ENCODE results near the gene GCSAM.

Gene GCSAM, protein sequence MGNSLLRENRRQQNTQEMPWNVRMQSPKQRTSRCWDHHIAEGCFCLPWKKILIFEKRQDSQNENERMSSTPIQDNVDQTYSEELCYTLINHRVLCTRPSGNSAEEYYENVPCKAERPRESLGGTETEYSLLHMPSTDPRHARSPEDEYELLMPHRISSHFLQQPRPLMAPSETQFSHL

GRCh38 chr3:112132975-112133448, at the start of gene GCSAM:
TSS of gene GCSAM (minus strand) at chr3:112133248. CDS start at chr3:112133120, 128 bp downstream.
- peak; percentile 74 for DNase-seq

DNA sequence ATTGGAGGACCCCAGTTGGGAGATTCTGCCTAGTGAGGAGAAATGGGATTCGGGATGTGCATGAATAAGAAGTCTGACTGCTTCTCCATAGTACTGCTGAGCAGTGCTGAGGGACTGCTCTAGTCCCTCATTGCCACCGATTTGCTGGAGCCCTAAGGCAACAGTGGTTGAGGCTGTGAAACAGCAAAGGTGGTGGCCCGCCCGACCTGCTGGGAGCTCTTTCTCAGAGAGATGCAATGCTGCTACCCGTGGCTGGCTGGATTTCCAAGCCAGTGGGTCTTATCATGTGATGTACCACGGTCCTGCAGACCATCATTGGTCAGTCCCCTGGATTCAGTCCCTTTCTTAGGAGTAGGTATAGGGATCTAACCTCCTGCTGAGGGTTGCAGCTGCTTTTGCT, 42.6 kb upstream of the GCSAM start:
- no peak for DNase-seq

DNA sequence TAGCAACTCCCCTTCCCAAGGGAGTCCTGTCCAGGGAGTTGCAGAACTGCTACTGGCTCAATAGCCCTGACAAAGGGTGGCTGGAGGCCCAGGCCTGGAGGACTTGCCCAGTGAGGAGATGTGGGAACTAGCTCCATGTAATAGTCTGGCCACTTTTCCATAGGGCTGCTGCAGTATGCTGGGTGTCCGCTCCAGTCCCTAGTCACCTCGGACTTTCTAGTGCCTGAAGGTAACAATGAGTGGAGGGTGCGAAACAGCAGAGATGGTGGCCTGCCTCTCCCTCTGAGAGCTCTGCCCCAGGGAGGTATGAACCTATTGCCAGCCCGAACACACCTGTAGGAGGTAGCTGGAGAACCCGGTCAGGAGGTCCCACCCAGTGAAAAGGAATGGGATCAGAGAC, 42.0 kb upstream of the GCSAM start:
- no peak for DNase-seq

DNA sequence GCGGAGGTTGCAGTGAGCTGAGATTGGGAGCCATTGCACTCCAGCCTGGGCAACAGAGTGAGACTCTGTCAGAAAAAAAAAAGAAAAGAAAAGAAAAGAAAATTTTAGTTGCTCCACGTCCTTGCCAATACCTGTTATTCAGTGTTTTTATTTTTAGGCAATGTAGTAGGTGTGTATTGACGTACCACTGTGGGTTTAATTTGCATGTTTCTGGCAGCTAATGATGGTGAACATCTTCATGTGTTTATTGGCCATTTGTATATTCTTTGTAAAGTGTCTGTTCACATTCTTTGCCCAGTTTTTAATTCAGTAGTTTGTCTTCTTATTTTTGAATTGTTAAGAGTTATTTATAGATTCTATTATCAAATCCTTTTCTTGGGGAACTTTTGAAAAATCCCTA, 38.1 kb upstream of the GCSAM start:
- DNase-seq, result no peak

GRCh38 chr3:112170046-112170445, 37.0 kb upstream of the GCSAM start:
- DNase-seq, result no peak

- no peak for DNase-seq
These were observed 34.7 kb upstream of the GCSAM start for GRCh38 chr3:112167758-112168157.

DNA sequence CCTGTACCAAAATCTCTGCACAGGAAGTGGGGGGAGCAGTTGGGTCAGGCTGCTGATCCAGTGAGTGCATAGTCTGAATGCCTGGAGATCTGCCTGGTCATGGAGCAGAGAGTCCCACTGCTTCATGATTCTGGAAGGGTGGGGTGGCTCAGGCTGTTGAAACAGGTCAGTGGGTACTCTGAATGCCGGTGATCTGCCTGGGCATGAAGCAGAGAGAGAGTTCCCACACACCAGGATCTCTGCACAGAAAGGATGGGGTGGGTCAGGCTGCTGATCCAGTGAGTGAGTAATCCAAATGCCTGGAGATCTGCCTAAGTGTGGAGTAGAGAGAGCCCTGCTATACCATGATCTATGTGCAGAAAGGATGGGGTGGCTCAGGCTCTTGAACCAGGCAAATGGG, 16.1 kb upstream of the GCSAM start:
- no peak for DNase-seq

DNA sequence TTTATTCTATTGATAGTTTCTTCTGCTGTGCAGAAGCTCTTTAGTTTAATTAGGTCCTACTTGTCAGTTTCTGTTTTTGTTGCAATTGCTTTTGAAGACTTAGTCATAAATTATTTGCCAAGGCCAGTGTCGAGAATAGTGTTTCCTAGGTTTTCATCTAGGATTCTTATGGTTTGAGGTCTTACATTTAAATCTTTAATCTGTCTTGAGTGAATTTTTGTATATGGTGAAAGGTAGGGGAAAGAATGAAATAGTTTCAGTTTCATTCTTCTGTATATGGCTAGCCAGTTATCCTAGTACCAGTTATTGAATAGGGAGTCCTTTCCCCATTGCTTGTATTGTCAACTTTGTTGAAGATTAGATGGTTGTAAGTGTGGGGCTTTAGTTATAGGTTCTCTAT, 10.6 kb upstream of the GCSAM start:
- DNase-seq, result no peak

DNA sequence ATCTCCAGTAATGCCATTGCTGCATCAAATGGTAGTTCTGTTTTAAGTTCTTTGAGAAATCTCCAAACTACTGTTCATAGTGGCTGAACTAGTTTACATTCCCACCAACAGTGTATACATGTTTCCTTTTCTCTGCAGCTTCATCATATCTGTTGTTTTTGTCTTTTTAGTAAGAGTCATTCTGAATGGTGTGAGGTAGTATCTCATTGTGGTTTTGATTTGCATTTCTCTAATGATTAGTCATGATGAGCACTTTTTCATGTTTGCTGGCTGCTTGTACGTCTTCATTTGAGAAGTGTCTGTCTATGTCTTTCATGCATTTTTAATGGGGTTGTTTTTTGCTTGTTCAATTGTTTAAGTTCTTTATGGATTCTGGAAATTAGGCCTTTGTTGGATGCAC, 10.2 kb upstream of the GCSAM start:
- no peak for DNase-seq

- no peak for DNase-seq
These were observed 8.2 kb upstream of the GCSAM start for GRCh38 chr3:112141293-112141692.

GRCh38 chr3:112140584-112140983, 7.5 kb upstream of the GCSAM start:
- no peak for DNase-seq

DNA sequence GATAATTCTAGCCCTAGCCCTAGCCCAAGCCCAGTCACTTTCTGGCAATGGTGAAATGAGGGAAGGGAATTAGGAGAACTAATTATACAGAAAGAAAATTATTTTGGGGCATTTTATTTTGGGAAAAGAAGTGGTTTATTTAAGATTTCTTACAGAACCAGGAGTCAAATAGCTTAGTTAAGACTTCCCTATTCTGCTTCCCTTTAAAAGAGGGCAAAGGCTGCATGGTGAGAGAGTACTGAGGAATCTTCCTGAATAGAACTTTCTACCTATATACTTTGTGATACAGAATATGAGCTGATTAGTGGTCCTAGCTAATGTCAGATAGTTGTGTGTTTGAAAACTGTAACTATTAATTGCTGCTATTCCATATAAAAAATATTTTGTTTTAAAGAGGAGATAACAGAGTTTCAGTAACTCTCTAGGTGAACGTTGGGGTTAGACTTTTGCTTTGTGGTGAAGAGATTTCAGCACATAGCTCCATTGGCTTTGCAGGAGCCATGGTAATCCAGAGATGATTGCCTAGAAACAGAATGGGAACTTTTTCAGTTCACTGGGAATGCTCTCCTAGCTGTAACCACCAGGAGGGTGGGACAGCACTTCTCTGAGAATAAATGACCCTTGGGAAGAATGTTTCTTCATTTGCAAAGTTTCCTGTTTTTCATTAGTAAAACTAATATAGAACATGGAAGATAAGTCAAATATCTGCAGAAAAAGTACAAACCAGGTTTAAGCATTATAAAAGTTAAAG, 5.3 kb upstream of the GCSAM start:
- DNase-seq, result no peak

- DNase-seq, result no peak
These were observed 4.7 kb upstream of the GCSAM start for GRCh38 chr3:112137781-112138180.

GRCh38 chr3:112136959-112137693, 4.1 kb upstream of the GCSAM start:
- peak; percentile 78 for DNase-seq

DNA sequence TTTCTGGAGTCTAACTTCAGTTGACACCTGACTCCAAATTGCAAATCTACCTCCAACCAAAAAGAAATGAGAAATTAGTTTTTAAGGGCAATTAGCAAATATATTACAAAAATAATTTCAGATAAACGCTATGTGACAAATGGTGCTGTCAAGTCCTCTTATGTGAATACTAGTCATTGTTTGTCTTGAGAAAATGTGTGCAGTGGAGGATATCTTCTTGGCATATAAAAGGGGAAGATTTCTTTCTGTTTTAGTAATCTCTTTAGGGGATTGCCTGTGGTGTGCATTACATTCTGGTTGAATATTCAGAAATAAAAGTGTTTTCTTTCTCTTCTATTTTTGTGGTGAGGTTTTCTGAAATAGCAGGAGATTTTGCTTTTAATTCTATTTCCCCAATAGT, 3.0 kb upstream of the GCSAM start:
- DNase-seq, result no peak

DNA sequence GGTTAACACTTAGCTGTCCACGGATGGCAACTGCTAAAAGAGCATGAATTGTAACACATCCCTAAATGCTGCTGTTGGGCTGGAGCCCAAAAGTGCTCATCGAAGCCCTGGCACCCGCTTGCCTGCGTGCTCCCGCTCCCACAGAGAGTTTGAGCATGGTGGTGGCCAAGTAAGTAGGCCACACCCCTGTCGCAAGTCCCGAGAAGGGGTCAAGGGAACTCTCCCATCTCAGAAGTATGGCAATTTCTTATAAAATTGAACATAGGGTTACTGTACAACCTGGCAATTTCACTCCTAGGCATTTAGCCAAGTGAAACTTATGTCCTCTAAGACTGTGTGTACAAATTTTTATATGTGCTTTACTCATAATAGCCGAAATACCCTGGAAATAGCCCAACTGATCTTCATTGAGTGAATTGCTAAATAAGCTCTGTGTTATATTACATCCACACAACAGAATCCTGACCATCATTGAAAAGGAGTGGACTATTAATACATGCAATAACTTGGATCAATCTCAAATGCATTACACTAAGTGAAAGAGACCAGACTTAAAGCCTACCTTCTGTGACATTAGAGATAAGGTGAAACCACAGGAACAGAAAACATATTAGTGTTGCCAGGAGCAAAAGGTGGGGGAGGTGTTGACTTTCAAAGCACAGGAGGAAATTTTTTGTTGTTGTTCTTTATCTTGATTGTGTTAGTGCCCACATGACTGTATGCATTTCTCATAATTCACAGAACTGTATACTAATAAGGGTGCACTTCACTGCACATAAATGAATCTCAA, 1.5 kb upstream of the GCSAM start:
- DNase-seq, result peak; percentile 89

- DNase-seq, result peak; percentile 87
These were observed 732 bp upstream of the GCSAM start for GRCh38 chr3:112133626-112134334.

GRCh38 chr3:112132554-112132953, 494 bp downstream of the GCSAM start:
- no peak for DNase-seq

GRCh38 chr3:112132088-112132487, 960 bp downstream of the GCSAM start:
- DNase-seq, result no peak

DNA sequence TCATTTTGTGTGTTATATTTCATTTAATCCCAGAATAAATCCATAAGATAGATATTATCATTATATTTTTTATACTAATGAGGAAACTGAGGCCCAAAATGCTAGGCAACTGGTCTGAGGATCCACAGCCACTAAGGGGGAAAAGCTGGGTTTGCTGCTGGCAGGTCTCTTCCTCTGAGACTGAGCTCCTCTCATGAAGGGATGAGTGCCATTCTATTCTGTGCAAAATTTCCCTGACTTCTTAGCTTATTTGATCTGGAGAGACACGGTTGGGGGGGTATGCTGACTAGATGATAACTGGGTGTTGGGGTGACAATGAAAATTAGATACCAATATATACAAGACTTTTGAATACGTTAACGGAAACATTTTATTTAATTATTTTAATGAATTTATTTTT, 1.9 kb downstream of the GCSAM start:
- no peak for DNase-seq

DNA sequence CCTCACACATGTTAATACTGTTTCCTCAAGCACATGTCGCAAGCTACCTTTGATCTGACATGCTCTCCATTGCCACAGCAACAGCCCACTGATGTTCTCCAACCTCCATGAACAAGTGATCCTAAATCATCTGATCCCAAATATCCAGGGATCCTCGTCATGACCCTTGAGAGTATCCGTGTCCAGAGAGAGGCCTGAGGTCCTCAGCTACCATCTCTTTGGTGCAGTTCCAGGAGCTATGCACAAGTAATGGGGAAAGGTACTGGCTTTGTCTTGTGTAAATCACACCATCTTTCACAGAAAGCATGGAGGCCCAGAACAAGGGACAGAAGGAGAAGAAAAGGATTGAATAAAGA, 2.4 kb downstream of the GCSAM start:
- no peak for DNase-seq

DNA sequence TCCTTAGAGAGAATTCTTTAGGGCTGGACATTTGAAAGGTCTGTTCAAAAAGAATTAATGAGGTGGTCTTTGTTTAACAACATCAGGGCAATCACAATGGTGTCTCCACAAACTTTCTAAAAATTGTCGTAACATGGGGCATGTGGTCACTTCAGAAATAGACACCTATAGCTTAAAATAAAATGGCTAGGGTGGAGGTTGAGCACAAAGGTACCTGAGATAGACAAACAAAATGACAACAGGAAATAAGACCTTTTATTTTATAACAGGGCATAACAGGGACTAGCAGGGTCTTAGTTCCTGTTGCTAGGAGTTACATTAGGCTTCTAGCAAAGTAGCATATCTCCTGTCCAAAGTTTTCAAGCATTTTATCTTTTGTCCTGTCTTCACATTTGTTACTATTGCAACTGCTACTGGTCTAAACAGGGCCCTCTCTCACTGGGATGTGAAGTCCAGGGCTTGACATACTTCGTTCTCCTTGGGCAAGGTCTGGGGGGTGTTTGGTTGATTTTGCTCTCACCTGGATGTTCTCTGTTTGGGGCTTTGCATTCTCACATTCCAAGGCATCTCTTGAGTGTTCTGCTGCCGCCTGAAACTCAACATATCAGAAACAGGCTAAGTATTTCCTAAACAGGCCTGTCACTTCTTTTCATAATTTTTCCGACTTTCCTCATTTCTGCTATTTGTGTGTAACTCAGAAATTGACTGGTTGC, 3.0 kb downstream of the GCSAM start:
- DNase-seq, result no peak

Measured in hematopoietic multipotent progenitor cell treated with erythropoietin and hydrocortisone succinate and interleukin-3 and kit ligand, for 6 days (in vitro differentiated cells).